Stimulated activated CD8-positive, alpha-beta memory T cell treated with anti-CD3 and anti-CD28 coated beads, Interleukin-12 subunit alpha, Interleukin-12 subunit beta, amount 100 ng/mL, for 24 hours (primary cell): ENCODE results near the gene ANKRD36.
"Not testable (repeated sequence)": the region's sequence is repeated elsewhere in the genome, so short reads cannot be mapped to it uniquely, and the experiment has no call there.

Source experiments
- DNase-seq: peaks from one replicate; pipeline ENCODE4 v3.0.0-alpha.2; 2020; ENCODE audit errors: extremely low read depth

Gene ANKRD36

GRCh38 chr2:97113882-97114255 lies 916 bp downstream of the ANKRD36 start:
- not testable (repeated sequence) for DNase-seq

GRCh38 chr2:97129090-97129489 lies 16.1 kb downstream of the ANKRD36 start:
- not testable (repeated sequence) for DNase-seq

- not testable (repeated sequence) for DNase-seq
These were observed 31.1 kb downstream of the ANKRD36 start for GRCh38 chr2:97144016-97144415.

- not testable (repeated sequence) for DNase-seq
These were observed 53.6 kb downstream of the ANKRD36 start for GRCh38 chr2:97166548-97166947.

GRCh38 chr2:97167938-97168337 lies 55.0 kb downstream of the ANKRD36 start:
- DNase-seq = not testable (repeated sequence)

GRCh38 chr2:97168583-97168982 lies 55.6 kb downstream of the ANKRD36 start:
- DNase-seq = not testable (repeated sequence)

GRCh38 chr2:97180391-97180790 lies 67.4 kb downstream of the ANKRD36 start:
- DNase-seq = not testable (repeated sequence)

GRCh38 chr2:97195349-97195748 lies 82.4 kb downstream of the ANKRD36 start:
- DNase-seq = not testable (repeated sequence)

GRCh38 chr2:97197251-97197650 lies 84.3 kb downstream of the ANKRD36 start:
- not testable (repeated sequence) for DNase-seq

GRCh38 chr2:97200887-97201286 lies 87.9 kb downstream of the ANKRD36 start:
- DNase-seq = not testable (repeated sequence)

GRCh38 chr2:97202643-97203250 lies 89.8 kb downstream of the ANKRD36 start:
- not testable (repeated sequence) for DNase-seq

GRCh38 chr2:97210325-97210724 lies 97.4 kb downstream of the ANKRD36 start:
- DNase-seq = no peak

- DNase-seq = not testable (repeated sequence)
These were observed 102.1 kb downstream of the ANKRD36 start for GRCh38 chr2:97215025-97215424.

GRCh38 chr2:97230848-97231585 lies 118.1 kb downstream of the ANKRD36 start:
- DNase-seq = not testable (repeated sequence)

GRCh38 chr2:97232981-97233380 lies 120.0 kb downstream of the ANKRD36 start:
- DNase-seq = not testable (repeated sequence)

GRCh38 chr2:97233660-97234295 lies 120.8 kb downstream of the ANKRD36 start:
- not testable (repeated sequence) for DNase-seq

GRCh38 chr2:97261192-97261591 lies 148.2 kb downstream of the ANKRD36 start:
- not testable (repeated sequence) for DNase-seq

- DNase-seq = not testable (repeated sequence)
These were observed 153.5 kb downstream of the ANKRD36 start for GRCh38 chr2:97266449-97266848.

GRCh38 chr2:97267411-97268074 lies 154.6 kb downstream of the ANKRD36 start:
- no peak for DNase-seq

GRCh38 chr2:97268075-97268591 lies 155.2 kb downstream of the ANKRD36 start:
- not testable (repeated sequence) for DNase-seq

- DNase-seq = not testable (repeated sequence)
These were observed 163.4 kb downstream of the ANKRD36 start for GRCh38 chr2:97276232-97276798.
